BE2C (cell line): ENCODE measurements around the gene DNMBP.
"Not testable (repeated sequence)": the region's sequence is repeated elsewhere in the genome, so short reads cannot be mapped to it uniquely, and the experiment has no call there.

Source experiments
- DNase-seq: peaks from one replicate; pipeline ENCODE4 v3.0.0-alpha.2; 2020
- H3K27me3 ChIP-seq: fragments of 250-450 bp; sonication (Bioruptor Pico); 2 replicates; pipeline ENCODE4 v1.5.1; 2020; ENCODE audit warnings: mild to moderate bottlenecking
- H3K36me3 ChIP-seq: fragments of 250-450 bp; sonication (Bioruptor Pico); 2 replicates; pipeline ENCODE4 v1.5.1; 2020; ENCODE audit warnings: mild to moderate bottlenecking
- H3K4me1 ChIP-seq: fragments of 250-450 bp; sonication (Bioruptor Pico); 2 replicates; pipeline ENCODE4 v1.5.1; 2020
- H3K4me3 ChIP-seq: 2 replicates; pipeline ENCODE4 v1.5.1; 2011; ENCODE audit warnings: low read depth, low read length
- H3K9me3 ChIP-seq: fragments of 250-450 bp; sonication (Bioruptor Pico); 2 replicates; pipeline ENCODE4 v1.5.1; 2020
- CTCF ChIP-seq: IDR thresholded peaks from 2 replicates; pipeline ENCODE4 v1.5.1; 2012; ENCODE audit warnings: mild to moderate bottlenecking, low read depth, low read length

The DNMBP gene

GRCh38 chr10:99995713-99996112, 14.0 kb downstream of the DNMBP start:
- Histone ChIP-seq H3K27me3 (no peaks in the 10 kb centered on the region), H3K4me3 (no peak overlapping the region), H3K36me3 (no peaks in the 10 kb centered on the region), H3K9me3 (no peaks in the 10 kb centered on the region), H3K4me1 (no peaks in the 10 kb centered on the region)
- no peak for TF ChIP-seq CTCF
- no peak for DNase-seq

- Histone ChIP-seq H3K27me3 (no peaks in the 10 kb centered on the region), H3K9me3 (no peaks in the 10 kb centered on the region), H3K4me3 (no peak overlapping the region), H3K36me3 (no peaks in the 10 kb centered on the region), H3K4me1 (no peaks in the 10 kb centered on the region)
- no peak for TF ChIP-seq CTCF
- DNase-seq = no peak
Observed at GRCh38 chr10:99995269-99995668, 14.5 kb downstream of the DNMBP start.

- no peaks in the 10 kb centered on the region for H3K27me3 ChIP-seq
- no peak for DNase-seq
- H3K4me3 ChIP-seq = no peak overlapping the region
- no peaks in the 10 kb centered on the region for H3K9me3 ChIP-seq
- no peak for TF ChIP-seq CTCF
- no peaks in the 10 kb centered on the region for H3K36me3 ChIP-seq
- H3K4me1 ChIP-seq = no peaks in the 10 kb centered on the region
Observed at GRCh38 chr10:99994801-99995200, 14.9 kb downstream of the DNMBP start.

- Histone ChIP-seq H3K27me3 (no peaks in the 10 kb centered on the region), H3K9me3 (no peaks in the 10 kb centered on the region), H3K4me3 (no peak overlapping the region), H3K36me3 (no peaks in the 10 kb centered on the region), H3K4me1 (no peaks in the 10 kb centered on the region)
- no peak for TF ChIP-seq CTCF
- no peak for DNase-seq
Observed at GRCh38 chr10:99993701-99994689, 15.8 kb downstream of the DNMBP start.

- not testable (repeated sequence) for H3K4me3 ChIP-seq, H3K36me3 ChIP-seq, DNase-seq, H3K27me3 ChIP-seq, H3K9me3 ChIP-seq, H3K4me1 ChIP-seq
Observed at GRCh38 chr10:99985637-99986036, 24.1 kb downstream of the DNMBP start.

GRCh38 chr10:99984211-99985034, 25.3 kb downstream of the DNMBP start:
- no peaks in the 10 kb centered on the region for H3K4me1 ChIP-seq
- no peak for DNase-seq
- H3K4me3 ChIP-seq = no peak overlapping the region
- no peaks in the 10 kb centered on the region for H3K27me3 ChIP-seq
- no peak for TF ChIP-seq CTCF
- H3K36me3 ChIP-seq = no peaks in the 10 kb centered on the region
- H3K9me3 ChIP-seq = no peaks in the 10 kb centered on the region
